ENCODE data around the gene PTPRE.

DNA sequence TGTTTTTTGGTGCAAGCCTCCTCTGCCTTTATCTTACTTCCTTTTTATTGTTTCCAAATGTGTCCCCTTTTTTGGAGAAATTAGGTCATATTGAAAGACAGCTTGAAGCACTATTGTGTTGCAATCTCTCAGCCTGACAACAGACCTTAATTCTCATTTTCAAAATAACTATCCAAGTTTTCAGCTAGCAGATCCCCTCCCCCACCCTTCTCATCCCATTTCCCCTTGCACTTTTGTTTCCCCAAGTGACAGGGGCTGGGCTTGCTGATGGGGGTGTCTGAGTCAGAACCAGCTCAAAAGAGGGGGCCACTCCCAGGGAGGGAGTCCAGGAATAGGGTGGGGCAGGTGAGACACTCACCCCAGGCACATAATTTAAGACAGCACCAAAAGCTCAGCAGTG lies 144.0 kb downstream of the PTPRE start:
- TF ChIP-seq, protein P1, sequence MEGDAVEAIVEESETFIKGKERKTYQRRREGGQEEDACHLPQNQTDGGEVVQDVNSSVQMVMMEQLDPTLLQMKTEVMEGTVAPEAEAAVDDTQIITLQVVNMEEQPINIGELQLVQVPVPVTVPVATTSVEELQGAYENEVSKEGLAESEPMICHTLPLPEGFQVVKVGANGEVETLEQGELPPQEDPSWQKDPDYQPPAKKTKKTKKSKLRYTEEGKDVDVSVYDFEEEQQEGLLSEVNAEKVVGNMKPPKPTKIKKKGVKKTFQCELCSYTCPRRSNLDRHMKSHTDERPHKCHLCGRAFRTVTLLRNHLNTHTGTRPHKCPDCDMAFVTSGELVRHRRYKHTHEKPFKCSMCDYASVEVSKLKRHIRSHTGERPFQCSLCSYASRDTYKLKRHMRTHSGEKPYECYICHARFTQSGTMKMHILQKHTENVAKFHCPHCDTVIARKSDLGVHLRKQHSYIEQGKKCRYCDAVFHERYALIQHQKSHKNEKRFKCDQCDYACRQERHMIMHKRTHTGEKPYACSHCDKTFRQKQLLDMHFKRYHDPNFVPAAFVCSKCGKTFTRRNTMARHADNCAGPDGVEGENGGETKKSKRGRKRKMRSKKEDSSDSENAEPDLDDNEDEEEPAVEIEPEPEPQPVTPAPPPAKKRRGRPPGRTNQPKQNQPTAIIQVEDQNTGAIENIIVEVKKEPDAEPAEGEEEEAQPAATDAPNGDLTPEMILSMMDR (IDR thresholded peaks at IDR 0.05; ENCODE audit: poor library complexity, severe bottlenecking), result no peak
- no peak for TF ChIP-seq EP300 (conservative IDR thresholded peaks at IDR 0.05; ENCODE audit: poor library complexity, severe bottlenecking)
- TF ChIP-seq POLR2AphosphoS5 (IDR thresholded peaks at IDR 0.05), result no peak

Data from neural cell (in vitro differentiated cells).